ENCODE data around the gene FHIT.
"Not testable (repeated sequence)": the region's sequence is repeated elsewhere in the genome, so short reads cannot be mapped to it uniquely, and the experiment has no call there.

Gene FHIT

DNA sequence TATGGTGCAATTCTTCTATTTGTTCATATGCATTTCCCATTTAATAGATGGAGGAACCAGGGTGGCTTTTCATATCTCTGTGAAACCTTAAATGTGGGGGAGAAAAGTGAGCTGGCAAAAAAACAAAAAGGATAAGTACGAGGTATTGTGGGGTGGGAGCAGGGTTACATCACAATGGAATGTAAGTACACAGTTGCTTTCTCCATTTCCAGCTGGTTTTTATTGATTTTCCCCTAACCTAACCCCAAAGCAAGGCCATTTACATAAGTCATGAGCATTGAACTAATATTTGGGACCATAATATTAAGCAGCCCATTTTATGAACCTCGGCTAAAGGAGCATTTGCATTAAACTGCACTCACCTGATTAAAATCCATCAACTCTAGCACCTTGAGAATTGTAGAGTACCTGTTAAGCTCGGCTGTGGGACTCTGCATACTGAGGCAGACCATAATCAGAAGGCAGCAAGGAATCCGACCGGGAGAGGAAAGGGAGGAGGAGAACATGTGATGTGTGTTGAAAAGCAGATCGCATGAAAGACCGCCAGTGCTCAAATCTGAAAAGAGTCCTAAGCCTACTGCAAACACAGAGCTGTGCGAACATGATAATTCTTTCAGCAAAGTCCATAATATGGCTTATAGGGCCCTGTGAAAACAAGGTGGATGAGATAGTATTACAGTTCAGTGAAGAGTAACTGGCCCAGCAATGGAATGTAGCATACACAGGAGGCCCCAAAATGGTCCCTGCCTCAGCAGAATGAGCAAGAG lies 513.4 kb downstream of the FHIT start:
- DNase-seq (ENCODE audit: low read depth in 2 of 2, low spot score in 1 of 2): no peak

DNA sequence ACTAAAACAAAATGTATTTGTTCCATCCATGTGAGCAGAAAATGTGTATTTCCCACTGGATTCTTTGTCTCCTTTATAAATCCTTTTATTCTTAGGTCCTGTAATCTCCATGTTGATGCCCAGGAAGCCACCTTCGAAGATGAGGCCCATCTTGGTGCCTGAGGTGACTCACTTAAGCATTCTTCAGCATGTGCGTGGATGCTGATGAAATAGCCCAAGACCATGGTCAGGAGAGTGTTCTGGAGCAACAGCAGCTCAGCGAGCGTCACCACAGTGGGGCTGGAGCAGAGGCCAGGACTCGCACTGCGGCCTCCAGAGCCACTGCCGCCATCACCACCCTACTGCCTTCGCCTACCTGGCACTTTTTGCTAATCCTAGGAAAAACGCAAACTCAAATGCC lies 520.9 kb downstream of the FHIT start:
- DNase-seq (ENCODE audit: low read depth in 2 of 2, low spot score in 1 of 2): no peak

DNA sequence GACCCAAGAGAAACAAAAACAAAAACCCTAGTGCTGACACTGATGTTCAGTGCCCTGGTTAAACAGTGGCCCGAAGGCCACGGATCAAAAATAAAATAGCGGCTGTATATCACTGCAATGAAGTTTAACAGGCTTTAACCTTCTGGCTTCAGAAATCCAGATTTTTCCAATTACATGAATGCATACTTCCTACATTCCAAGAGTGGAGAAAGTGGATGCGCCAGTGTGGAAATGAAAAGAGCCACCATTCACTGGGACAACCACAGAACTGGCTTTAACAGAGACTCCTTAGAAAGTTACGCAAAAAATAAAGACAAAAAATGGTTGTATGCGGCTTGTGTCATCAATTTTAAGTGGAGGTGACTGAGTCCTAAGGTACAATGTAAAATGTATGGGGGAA lies 522.2 kb downstream of the FHIT start:
- DNase-seq (ENCODE audit: low read depth in 2 of 2, low spot score in 1 of 2): no peak

DNA sequence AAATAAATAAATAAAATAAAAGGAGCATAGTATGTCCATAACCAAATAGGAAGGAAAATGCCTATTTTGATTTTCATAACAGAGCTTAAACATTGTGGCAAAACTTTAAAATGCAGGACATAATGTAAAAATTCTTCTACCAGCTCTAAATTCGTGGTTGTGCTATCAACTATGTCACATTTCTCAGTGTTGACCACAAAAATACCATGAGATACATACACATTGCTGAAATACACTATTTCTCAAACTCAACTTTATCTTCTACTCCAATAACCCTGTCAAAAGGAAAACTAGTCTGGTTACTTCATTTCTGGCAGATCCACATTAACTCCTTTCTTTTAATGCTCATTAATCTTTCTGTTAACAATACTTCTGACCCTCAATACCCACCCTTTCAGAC lies 523.2 kb downstream of the FHIT start:
- no peak for DNase-seq (ENCODE audit: low read depth in 2 of 2, low spot score in 1 of 2)

DNA sequence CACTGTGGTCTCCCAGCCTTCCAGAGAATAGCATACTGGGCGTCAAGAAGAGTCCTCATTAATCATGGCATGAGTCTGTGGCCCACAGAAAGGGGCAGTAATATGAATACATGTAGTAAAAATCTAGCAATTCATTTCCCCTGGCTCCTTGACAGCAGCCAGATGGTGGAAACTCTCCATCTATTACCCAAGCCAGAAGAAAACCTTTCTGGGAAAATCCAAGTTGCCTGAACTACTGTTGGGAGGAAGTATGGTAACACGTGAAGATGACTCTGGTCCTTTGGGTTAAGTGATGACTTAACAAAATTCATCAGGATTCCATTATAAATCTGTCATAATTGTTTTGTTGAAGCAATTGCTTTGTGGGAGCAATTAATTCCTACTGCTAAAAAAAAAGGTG lies 530.5 kb downstream of the FHIT start:
- DNase-seq (ENCODE audit: low read depth in 2 of 2, low spot score in 1 of 2): no peak

DNA sequence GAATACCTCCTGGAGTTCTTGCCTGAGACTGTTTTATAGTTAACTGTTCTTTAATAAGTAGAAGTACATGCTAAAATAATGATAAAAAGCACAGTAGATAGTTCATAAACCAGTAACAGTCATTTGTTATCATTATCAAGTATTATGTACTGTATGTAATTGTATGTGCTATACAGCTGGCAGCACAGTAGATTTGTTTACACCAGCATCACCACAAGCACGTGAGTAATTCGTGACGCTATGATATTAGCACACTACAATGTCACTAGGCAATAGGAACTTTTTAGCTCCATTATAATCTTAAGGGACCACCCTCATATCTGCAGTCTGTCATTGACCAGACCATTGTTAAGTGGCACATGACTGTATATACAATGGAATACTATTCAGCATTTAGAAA lies 534.7 kb downstream of the FHIT start:
- no peak for DNase-seq (ENCODE audit: low read depth in 2 of 2, low spot score in 1 of 2)

DNA sequence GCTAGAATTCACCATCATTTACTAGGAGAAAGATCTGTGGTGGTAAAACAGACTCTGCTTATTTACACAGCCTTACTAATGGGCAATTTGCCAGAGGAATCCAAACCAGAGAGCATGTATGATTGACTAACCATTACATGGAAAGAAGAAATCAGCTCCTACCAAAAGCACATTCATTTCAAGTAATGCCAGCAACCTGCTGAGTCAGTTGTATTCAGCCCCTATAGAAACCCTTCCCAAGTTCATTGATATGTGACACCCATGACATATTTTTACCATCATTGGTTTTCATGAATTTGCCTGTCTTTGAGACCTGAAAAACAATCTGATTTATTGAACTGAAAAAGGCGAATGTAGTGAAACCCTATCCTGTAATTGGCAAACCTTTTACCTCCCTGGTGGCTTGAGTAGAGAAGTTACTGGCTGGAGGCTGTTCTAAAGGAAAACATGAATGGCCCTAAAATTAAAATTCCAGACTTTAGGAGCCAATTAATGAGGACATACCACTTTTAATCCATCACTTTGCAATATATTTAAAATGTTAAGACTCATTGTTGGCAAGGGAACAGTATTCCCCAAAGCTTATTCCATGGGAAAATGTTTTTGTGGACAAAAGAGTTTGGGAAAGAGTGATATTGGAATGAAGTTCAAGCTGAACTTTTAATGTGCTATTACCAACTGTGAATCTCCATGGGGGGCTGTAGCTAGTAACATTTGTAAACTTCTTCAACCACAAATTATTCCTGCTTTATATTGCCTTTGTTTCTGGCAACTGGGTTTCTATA lies 542.9 kb downstream of the FHIT start:
- DNase-seq (ENCODE audit: low read depth in 2 of 2, low spot score in 1 of 2): no peak

DNA sequence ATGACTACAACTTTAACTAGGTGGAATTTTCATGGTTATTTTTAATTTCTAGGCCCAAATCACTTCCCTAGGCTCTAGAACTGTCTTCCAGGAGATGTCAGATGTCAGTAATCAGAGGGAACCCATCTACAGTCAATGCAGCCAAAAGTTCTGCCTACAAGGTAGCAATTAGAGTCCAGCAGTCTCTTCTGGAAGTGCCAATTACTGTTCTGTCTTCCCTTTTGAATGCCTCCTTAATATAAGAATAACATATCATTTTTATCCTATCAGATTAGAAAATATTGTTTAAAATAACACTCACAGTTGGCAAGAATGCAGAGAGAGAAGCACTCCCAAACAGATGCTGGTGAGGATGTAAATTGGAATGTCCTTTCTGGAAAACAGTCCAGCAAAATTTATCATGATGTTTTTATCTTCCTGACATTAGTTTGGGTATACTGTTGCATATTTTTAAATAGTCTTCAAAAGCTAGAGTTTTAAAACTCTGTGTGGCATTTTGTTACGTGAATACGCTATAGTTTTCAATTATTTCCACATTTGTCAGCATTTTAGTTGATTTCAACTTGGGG lies 543.7 kb downstream of the FHIT start:
- no peak for DNase-seq (ENCODE audit: low read depth in 2 of 2, low spot score in 1 of 2)

DNA sequence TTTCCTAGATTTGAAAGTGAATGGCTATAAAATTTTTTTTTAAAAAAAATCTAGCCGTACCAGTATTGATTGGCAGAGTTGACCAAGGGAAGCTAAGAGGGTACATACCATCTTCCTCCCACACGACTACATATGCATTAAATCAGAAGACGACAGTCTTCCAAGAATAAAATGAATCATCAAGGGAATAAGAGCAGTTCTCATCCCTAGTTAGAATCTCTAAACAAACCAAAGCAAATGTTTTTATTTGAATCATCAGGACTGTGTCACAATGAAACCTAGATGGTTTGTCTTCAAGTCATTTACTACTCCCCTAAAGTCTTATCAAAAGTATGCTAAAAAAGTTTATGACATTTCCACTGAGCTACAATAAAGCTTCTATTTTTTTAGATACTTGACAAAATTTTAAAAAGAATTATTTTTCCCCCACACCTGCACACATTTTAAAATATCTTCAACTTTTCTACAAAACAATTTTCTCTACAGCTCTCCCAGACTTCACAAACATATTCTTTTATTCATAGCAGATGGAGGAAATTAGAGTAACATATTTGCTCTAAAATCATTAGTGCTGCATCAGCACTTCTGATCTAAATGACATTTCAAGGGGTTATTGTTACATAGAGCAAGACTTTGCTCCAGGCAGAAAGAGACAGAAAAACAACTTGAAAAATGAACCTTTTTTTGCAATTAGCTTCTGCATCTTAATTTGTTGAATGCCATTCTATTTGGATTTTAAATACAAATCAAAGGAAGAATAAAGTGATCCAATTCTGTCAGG lies 547.1 kb downstream of the FHIT start:
- DNase-seq (ENCODE audit: low read depth in 2 of 2, low spot score in 1 of 2): no peak

DNA sequence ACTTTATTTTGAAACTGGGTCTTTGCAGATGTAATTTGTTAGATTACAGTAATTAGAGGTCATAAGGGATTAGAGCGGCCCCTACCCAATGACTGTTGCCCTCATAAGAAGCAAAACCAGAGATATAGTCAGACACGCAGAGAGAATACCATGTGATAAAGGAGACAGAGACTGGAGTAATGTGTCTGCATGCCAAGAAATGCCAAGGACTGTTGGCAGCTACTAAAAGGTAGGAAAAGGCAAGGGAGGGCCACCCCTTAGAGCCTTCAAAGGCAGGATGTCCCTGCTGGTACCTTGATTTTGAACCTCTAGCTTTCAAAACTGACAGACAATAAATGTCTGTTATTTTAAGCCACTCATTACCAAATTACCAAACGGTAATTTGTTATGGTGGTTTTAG lies 548.2 kb downstream of the FHIT start:
- no peak for DNase-seq (ENCODE audit: low read depth in 2 of 2, low spot score in 1 of 2)

DNA sequence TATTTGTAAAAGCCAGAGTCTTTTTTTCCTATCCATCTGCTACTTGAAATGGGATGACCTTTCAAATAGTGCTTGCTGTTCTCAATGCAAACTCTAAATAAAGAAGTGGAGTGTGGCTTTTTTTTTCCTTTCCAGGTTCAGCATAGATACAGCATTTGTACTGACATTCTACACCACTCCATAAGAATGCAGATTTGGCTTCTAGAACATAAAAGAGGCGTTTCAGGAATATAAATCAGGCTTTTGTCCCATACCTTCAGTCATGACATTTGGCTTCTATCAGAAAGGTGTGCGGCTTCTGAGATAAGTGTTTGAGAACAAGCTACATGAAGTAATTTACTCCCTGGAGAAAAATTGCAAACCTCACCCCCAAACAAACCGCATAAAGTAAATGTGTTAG lies 553.1 kb downstream of the FHIT start:
- no peak for DNase-seq (ENCODE audit: low read depth in 2 of 2, low spot score in 1 of 2)

DNA sequence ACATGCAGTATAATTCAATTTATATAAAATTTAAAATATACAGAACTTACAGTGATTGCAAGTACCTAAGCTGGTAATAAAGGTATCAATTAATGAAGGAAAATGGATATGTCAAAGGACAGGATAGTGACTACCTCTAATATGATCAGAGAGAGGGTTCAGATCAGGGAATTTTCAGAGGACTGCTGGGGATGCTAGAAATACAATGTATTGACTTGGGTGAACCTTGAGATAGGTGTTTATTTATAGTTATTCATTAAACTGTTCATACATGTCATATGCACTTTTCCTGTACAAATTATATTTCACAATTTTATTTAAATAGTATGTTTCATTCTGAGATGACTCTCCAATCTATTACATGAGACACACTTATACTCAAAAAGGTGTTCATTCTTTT lies 554.1 kb downstream of the FHIT start:
- no peak for DNase-seq (ENCODE audit: low read depth in 2 of 2, low spot score in 1 of 2)

DNA sequence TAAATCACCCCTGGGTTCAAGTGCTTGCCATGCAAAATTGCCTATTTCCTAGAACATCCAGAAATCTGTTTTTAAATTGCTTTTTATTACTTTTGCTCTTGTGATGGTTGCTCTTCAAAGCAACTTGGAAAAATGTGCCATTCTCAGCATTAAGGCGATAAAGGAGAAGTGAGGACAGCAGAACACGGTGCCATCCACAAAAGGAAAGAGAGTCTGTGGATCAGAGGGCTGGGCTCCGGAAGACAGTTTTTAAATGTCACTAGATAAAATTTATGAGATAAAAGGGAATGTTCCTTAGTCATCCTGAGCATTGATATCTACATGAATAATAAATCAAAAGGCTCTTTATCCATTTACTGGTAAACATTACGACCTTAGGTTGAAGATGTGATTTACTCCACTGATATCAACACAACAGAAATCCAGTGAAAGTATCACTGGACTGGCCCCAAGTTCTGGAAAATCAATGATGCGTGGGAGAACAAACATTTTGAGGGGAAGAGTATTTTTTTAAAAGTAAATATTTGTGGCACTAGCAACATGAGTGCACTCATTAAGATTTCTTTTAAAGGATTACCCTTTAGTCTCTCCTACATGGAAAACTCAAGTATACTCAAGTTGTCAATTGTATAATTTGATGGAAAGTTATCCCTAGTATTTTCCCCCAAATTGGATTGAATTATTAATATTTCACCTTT lies 554.7 kb downstream of the FHIT start:
- DNase-seq (ENCODE audit: low read depth in 2 of 2, low spot score in 1 of 2): no peak

DNA sequence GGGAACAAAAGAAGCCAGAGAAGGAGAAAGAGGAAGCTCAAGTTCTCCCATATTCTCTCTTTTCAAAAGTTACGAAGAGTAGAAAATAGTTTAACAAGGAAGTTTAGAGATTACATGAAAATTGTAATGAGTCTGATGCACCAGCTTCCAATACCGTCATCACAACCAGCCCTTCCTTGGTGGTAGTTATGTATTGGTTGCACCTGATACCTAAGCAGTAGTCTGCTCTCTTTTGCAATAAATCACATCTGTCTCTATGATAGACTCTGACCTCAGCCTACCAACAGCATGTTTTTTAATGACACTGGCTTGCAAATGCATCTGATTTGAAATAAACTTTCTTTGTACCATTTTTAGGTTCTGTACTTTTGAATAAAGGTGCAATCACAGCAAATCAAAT lies 575.8 kb downstream of the FHIT start:
- DNase-seq (ENCODE audit: low read depth in 2 of 2, low spot score in 1 of 2): no peak

DNA sequence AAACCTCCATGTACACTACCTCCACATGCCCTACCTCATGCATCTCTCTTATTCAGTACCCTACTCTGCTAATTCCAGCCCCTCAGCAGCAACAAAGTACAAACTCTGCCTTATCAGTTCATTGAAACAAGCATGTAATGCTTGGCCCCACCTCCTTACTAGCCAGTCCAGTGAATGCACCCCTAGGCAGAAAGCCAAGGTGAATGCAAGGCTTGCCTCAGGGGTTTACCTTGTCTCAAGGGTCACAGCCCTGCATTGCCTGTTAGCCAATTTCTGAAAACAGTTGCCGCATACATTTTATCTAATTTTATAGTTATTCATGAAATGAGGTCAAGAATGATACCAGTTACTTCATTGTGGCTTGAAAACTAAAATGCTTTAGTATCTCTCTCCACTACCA lies 576.4 kb downstream of the FHIT start:
- DNase-seq (ENCODE audit: low read depth in 2 of 2, low spot score in 1 of 2): no peak

DNA sequence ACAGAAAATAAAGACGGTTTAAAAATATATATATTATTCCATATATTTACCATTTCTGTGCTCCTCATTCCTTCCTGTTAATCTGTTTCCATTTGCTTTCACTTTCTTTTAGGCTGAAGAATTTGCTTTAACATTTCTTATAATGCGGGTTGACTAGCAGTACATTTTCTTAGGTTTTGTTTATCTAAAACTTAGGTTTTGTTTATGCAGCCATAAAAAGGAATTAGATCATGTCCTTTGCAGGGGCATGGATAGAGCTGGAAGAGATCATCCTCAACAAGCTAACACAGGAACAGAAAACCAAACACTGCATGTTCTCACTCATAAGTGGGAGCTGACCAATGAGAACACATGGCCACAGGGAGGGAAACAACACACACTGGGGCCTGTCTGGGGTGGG lies 578.1 kb downstream of the FHIT start:
- no peak for DNase-seq (ENCODE audit: low read depth in 2 of 2, low spot score in 1 of 2)

DNA sequence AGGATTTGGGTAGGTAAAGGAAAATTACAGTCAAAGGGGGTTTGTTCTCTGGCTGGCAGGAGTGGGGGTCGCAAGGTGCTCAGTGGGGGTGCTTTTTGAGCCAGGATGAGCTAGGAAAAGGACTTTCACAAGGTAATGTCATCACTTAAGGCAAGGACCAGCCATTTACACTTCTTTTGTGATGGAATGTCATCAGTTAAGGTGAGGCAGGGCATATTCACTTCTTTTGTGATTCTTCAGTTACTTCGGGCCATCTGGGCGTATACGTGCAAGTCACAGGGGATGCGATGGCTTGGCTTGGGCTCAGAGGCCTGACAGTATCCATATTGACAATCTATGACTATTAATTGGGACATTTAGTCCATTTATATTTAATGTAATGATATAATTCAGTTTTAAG lies 578.9 kb downstream of the FHIT start:
- not testable (repeated sequence) for DNase-seq (ENCODE audit: low read depth in 2 of 2, low spot score in 1 of 2)

DNA sequence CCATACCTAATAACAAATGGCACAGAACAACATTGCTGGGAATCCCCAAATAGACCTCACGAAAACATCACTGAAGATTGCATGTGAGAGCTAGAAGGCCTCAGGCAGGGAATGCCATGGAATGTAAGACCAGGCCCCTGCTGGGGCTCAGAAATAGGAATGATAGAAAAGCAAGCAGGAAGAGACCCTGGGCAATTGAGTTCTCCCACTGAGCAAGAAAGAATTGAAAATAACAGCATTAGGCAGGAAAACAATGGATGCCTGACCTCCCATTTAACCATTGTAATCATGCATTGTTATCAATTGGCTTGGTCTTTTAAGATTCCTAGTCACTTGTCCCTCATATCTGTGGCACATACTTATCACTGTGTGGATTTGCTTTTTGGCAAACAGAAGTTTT lies 581.6 kb downstream of the FHIT start:
- no peak for DNase-seq (ENCODE audit: low read depth in 2 of 2, low spot score in 1 of 2)

DNA sequence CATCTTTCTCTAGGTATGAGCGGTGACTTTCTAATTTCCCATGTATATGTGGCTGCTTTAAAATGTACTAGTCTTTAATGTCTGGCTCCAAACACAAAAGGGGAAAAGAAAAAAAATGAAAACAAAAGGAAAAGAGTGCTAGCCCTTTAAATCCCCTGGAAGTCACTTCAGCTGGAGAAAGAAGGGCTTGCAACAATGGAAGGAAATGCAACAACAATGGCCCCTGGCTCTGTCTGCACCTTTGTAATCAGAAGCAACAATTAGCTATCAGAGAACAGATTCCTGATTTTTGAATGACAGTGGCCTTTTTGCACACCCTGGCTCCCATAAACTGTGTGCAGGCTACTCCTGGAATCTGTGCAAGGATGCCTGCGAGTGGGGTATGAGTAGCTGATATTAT lies 591.2 kb downstream of the FHIT start:
- DNase-seq (ENCODE audit: low read depth in 2 of 2, low spot score in 1 of 2): no peak

DNA sequence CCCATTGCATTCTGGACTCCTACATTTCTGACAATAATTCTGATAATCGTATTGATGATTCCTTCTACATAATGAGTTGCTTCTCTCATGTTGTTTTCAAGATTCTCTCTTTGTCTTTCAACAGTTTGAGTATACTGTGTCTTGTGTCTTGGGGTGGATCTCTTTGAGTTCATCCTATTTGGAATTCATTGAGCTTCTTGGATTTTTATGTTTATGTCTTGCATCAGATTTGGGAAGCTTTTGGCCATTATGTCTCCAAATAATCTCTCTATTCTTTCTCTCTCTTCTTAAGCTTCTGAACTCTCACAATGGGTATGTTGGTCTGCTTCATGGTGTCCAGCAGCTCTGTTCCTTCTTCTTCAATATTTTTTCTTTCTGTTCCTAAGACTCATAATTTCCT lies 592.2 kb downstream of the FHIT start:
- no peak for DNase-seq (ENCODE audit: low read depth in 2 of 2, low spot score in 1 of 2)

DNA sequence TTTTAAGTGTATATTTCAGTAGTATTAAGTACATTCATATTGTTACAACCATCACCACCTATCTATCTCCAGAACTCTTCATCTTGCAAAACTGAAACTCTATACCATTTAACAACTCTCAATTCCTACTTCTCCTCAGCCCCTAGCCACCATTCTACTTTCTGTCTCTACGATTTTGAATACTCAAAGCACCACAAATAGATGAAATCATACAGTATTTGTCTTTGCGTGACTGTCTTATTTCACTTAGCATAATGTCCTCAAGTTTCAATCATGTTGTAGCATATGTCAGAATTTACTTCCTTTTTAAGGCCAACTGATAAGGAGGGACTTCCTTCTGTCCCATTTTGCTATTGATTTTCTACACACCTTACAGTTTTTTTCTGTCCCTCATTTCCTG lies 593.3 kb downstream of the FHIT start:
- DNase-seq (ENCODE audit: low read depth in 2 of 2, low spot score in 1 of 2): no peak

Data from stimulated activated CD8-positive, alpha-beta memory T cell treated with anti-CD3 and anti-CD28 coated beads, Interleukin-4, amount 100 ng/mL, for 1 hour (primary cell).